GM18511 (cell line): ENCODE measurements around the gene FIZ1.
A peak's percentile ranks its signal among the peaks of the same experiment; 100 is the strongest.
"Not testable (repeated sequence)": the region's sequence is repeated elsewhere in the genome, so short reads cannot be mapped to it uniquely, and the experiment has no call there.

Experiments used
- ATAC-seq: cut with Tn5 transposase; IDR thresholded peaks from one replicate; pipeline ENCODE4 v1.9.1; 2021; ENCODE audit warnings: mild to moderate bottlenecking, moderate library complexity; ENCODE audit not compliant: unreplicated experiment

FIZ1 gene

DNA sequence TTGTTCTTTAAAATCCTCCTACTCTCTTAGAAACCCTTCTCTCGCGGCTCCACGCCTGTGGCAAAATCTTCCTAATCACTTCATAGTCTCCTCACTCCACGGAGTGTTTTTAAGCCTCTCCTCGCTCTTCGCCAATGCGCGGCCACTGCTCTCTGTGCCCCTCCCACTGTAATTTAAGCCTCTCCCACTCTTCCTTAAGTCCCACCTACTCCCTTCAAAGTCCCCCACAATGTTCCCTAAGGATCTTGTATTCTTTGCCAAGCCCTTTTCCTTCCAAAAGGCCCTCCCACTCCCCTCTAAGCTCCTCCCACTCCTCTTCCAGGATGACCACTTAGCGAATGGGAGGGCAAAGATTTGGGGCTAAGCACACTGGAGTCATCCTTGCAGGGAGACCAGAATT, 1.3 kb downstream of the FIZ1 start:
- no peak for ATAC-seq

- ATAC-seq: no peak
Observed at GRCh38 chr19:55597501-55597921, 1.8 kb downstream of the FIZ1 start.

DNA sequence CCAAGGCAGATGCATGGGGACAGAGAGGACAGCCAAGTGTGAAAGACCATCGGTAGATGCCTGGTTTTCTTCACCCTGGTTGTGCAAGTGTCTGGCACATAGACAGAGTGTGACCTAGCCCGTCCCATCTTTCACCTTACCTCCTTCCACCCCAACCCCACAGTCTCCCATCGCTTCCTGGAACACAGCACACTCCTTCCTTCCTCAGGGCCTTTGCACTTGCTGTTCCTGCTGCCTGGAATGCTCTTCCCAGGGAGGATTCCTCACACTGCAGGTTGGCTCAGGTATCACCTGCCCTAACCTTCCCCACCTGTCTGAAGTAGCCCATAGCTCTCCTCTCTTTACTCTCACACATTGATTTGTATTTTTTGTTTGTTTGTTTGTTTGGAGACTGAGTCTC, 3.0 kb downstream of the FIZ1 start:
- ATAC-seq: no peak

GRCh38 chr19:55594996-55595545, 4.2 kb downstream of the FIZ1 start:
- ATAC-seq: no peak

- no peak for ATAC-seq
Observed at GRCh38 chr19:55593096-55593772, 6.1 kb downstream of the FIZ1 start.

DNA sequence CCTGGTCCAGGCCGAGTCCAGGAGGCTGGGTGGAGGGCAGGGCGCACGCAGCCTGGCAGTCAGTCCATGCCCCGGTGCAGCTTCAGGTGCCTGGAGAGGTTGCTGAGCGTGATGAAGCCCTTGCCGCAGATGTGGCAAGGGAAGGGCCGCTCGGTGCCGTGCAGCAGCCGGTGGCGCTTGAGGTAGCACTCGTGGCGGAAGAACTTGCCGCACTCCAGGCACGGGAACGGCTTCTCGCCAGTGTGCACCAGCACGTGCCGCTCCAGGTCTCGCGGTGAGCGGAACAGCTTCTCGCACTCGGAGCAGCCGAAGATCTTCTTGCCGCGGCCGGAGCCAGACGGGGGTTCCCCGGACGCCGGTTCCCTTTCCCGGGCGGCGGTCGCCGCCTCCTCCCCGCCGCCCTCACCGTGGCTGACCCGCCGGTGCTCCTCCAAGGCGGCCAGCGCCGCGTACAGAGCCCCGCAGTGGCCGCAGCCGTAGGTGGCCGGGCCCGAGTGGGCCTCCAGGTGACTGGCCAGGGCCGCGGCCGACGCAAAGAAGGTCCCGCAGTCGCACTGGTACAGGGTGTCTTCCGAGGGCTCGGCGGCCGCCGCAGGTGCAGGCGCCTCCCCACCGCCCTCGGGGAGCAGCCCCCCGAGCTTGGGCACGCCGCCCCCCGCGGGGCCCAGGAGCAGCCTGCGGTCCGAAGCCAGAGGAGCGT, 6.8 kb downstream of the FIZ1 start:
- no peak for ATAC-seq

DNA sequence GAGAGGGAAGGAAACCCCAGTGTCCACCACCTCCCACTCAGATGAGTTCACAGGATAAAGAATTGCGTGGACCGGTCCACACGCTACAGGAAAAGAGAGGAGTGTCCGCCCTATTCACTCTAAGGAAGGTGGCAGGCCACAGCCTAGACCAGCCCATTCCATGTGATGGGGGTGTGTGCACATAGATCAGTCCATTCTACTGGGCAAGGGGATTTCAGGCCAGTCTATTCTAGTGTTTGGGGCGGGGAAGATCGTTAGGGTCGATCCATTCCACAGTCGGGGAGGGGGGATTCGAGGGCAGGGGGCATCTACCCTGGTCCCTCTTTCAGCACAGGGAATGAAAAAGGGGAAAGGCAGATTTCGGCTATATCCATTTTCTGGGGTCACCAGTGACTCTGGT, 7.8 kb downstream of the FIZ1 start:
- ATAC-seq: no peak

GRCh38 chr19:55590617-55591016, 8.7 kb downstream of the FIZ1 start:
- no peak for ATAC-seq

DNA sequence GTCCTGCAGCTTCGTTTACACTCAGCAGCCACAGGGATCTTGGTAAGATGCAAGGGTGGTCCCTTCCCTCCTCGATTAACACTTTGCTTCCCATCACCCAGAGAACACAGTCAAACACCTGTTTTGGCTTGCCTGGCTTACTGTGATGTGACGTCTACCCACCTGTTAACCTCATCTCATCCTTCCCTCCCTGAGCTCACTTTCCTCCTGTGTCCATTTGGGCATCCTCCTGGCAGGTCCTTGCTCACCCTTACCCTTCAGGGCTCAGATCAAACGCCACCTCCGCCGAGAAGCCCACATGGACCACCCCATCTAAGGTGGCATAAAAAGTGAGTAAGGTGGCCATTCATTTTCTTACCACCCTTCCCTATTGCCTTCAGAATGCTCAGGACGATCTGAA, 9.2 kb downstream of the FIZ1 start:
- no peak for ATAC-seq

- ATAC-seq: no peak
Observed at GRCh38 chr19:55588738-55589137, 10.6 kb downstream of the FIZ1 start.

DNA sequence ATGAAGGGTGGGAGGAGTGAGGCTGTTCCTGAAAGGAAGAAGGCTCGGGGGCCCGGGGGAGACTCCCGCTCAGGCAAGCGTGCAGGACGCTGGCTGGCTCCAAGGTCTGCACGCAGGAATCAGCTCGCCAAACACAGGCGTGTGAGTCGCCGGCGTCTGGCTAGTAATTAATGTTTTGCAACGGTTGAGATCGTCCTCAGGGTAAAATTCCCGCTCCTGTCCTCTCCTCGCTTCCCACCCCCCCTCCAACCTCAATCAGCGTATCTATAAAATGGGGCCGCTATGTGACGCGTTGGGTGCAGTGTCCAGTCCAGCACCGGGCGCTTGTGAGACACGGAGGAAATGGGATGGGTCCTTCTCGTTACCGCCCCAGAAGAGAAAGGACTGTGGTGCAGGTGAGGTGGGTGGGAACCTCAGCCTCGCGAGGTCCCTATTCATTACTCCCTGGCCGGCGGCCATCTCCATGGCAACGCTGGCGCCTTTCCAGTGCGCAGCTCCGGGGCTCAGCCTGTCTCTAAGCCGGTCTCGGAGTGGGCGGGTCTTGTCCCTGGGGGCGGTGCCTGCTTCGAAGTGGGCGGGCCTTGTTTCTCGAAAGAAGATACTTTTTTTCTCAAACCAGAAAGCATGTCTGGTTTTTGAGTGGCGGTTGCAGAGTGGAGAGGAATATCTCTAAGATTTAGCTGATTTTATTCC, 12.2 kb downstream of the FIZ1 start:
- peak; percentile 89 for ATAC-seq

DNA sequence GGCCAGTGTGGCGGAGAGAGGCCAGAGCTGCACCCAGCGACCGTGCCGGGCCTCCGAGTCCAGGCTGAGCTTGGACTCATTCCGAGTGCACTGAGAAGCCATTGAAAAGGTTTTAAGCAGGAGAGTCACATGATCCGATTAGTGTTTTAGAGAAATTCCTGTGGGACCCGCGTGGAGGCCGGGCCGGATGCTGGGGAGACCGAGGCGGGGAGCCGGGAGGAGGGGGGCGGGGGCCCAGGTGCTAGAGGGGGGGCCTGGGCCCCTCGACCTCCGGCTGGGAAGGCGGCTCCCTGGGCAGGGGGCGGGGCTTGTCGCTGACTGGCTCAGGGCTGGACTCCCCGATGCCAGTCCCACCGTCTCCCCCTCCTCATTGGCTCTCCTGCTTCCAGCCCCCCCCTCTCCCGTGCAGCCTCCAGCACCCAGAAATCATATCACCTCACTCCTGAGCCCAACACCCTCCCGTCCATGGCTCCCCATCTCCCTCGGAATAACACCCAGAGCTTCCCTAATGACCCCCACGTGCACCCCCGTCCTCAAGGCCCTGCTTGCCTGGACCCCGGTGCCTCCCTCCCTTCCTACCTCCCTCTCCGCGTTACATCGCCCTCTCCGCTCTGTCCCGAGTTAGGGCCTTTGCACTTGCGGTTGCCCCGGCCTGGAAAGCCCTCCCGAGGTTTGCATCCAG, 13.5 kb downstream of the FIZ1 start:
- no peak for ATAC-seq

GRCh38 chr19:55584871-55585270, 14.4 kb downstream of the FIZ1 start:
- ATAC-seq: no peak

GRCh38 chr19:55583897-55584296, 15.4 kb downstream of the FIZ1 start:
- not testable (repeated sequence) for ATAC-seq

GRCh38 chr19:55582284-55582683, 17.0 kb downstream of the FIZ1 start:
- ATAC-seq: not testable (repeated sequence)

GRCh38 chr19:55581823-55582223, 17.5 kb downstream of the FIZ1 start:
- no peak for ATAC-seq

GRCh38 chr19:55581145-55581822, 18.0 kb downstream of the FIZ1 start:
- ATAC-seq: no peak

GRCh38 chr19:55580628-55581144, 18.6 kb downstream of the FIZ1 start, which contains the start of gene ZNF579:
Gene ZNF579, minus strand, starts transcription at chr19:55580848. Its CDS starts 1,209 bp downstream, at chr19:55579639.
- peak; percentile 72 for ATAC-seq

GRCh38 chr19:55579766-55580621, 19.3 kb downstream of the FIZ1 start:
- peak; percentile 46 for ATAC-seq
